Nephron progenitor cell (in vitro differentiated cells): Measurements from ENCODE around the gene ACTG2.
A peak's percentile ranks its signal among the peaks of the same experiment; 100 is the strongest.

Experiments
- DNase-seq: peaks from one replicate; pipeline ENCODE4 v3.0.0; 2021
- H3K27ac Mint-ChIP-seq: 2 replicates; pipeline ENCODE4 v1.8.0; 2021; ENCODE audit warnings: mild to moderate bottlenecking, moderate library complexity, mixed read lengths
- H3K27me3 Mint-ChIP-seq: 2 replicates; pipeline ENCODE4 v1.8.0; 2021; ENCODE audit warnings: mild to moderate bottlenecking, low read depth, mixed read lengths; ENCODE audit not compliant: poor library complexity
- H3K36me3 Mint-ChIP-seq: 2 replicates; pipeline ENCODE4 v1.8.0; 2021; ENCODE audit warnings: low read depth, mixed read lengths
- H3K4me1 Mint-ChIP-seq: 2 replicates; pipeline ENCODE4 v1.8.0; 2021; ENCODE audit warnings: mixed read lengths
- H3K4me3 Mint-ChIP-seq: 2 replicates; pipeline ENCODE4 v1.8.0; 2021; ENCODE audit warnings: mild to moderate bottlenecking, moderate library complexity, mixed read lengths
- H3K9me3 Mint-ChIP-seq: 2 replicates; pipeline ENCODE4 v1.8.0; 2021; ENCODE audit warnings: mild to moderate bottlenecking, moderate library complexity, mixed read lengths
- TF ChIP-seq, protein P1 (sequence below): fragments of 200-600 bp; sonication (generic); IDR thresholded peaks from 2 replicates; pipeline ENCODE4 v1.5.0; 2021; ENCODE audit warnings: antibody characterized with exemption

The ACTG2 gene

DNA sequence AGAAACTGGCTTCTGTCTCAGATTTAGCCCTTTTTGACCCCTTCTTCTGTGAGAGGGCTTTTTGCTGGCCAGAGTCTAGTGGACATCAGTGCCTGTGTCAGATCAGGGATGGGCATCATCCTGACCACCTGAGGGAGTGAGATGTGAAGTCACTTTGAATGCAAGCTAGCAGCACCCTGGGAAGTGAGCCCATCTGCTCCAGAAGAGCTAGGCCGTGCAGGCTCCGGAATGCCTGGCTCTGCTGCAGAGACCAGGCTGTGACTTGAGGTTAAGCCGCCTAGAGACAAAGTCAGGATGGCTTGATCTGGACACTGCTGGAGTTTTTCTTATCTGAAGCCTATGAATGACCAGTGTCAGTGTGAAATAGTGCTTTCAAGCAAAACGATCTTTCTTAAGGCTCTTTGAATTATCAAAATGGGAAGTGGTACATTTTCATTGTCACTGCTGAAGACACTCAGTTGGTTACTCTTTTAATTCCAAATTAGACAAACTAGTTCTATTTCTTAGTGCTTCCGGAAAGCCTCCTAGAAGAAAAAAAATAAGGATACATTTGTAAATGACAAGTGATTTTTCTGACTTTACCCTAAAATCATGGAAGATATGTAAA is 54.7 kb downstream of the ACTG2 start:
- TF ChIP-seq, protein P1, sequence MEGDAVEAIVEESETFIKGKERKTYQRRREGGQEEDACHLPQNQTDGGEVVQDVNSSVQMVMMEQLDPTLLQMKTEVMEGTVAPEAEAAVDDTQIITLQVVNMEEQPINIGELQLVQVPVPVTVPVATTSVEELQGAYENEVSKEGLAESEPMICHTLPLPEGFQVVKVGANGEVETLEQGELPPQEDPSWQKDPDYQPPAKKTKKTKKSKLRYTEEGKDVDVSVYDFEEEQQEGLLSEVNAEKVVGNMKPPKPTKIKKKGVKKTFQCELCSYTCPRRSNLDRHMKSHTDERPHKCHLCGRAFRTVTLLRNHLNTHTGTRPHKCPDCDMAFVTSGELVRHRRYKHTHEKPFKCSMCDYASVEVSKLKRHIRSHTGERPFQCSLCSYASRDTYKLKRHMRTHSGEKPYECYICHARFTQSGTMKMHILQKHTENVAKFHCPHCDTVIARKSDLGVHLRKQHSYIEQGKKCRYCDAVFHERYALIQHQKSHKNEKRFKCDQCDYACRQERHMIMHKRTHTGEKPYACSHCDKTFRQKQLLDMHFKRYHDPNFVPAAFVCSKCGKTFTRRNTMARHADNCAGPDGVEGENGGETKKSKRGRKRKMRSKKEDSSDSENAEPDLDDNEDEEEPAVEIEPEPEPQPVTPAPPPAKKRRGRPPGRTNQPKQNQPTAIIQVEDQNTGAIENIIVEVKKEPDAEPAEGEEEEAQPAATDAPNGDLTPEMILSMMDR = no peak
- peaks cover 45% of the 10 kb centered on the region for H3K36me3 Mint-ChIP-seq

DNA sequence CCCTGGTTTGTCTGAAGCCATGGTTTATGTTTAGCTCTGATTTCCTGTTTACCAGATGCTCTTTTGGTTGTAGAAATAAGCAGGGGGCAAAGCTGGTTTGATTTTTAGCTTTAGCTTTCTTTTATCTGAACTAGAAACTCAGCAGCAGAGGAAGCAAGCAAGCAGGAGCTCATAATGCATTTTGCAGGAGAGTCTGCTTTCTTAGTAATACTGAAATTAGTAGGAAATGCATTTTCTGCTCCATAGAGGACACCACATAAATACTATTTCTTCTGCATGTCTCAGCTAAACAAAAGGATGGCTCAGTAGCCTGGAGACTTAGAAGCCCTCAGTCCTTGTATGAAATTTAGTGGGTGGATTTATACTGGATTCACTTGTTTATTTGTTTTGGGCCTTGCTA is 57.0 kb downstream of the ACTG2 start:
- TF ChIP-seq, protein P1 = no peak
- Mint-ChIP-seq H3K4me1 (no peaks in the 10 kb centered on the region), H3K36me3 (peaks cover 47% of the 10 kb centered on the region), H3K4me3 (no peak overlapping the region), H3K9me3 (no peaks in the 10 kb centered on the region), H3K27ac (no peak overlapping the region), H3K27me3 (no peaks in the 10 kb centered on the region)
- no peak for DNase-seq

More for the DNA sequence above, 54.7 kb downstream of the ACTG2 start:
- no peaks in the 10 kb centered on the region for H3K9me3 Mint-ChIP-seq
- H3K27me3 Mint-ChIP-seq = no peaks in the 10 kb centered on the region
- H3K4me1 Mint-ChIP-seq = no peaks in the 10 kb centered on the region
- DNase-seq = no peak
- H3K4me3 Mint-ChIP-seq = no peak overlapping the region
- H3K27ac Mint-ChIP-seq = no peak overlapping the region

DNA sequence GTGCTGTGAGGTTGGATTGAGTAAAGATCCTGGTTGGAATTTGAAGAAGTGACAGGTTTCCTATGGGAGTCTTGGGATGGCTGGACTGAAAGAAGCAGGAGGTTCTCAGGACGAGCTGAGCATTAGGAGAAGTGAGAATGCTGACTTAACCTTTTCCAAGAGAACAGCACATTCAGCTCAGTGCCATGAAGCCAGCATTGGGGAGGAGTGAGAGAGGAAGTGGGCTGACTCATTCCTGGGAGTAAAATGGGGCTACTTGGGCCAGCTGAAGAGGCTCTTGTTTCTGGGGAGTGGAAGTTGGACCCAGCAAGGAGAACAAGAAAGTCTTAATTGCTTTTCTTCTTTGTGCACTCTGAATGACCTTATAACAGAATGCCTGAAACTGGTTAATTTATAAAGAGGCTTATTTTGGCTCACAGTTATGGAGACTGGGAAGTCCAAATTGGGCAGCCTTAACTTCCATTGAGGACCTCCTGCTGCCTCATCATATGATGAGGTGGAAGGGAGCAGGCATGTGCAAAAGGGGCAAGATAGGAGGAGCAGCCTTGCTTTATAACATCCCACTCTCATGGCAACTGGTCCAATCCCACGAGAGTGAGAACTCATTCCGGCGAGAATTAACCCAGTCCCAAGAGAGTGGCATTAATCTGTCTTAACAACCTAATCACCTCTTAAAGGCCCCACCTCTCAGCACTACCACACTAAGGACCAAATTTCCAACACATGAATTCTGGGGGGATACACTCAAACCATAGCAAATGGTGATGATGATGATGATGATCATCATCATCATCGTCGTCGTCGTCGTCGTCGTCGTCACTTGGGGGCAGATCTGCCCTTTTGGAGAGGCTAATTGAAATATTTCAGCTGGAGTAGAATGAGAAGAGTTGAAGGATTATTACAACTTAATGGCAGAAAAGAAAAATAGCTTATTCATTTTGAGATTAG is 60.0 kb downstream of the ACTG2 start:
- no peak for DNase-seq
- Mint-ChIP-seq H3K27ac (peak overlapping the region; percentile 15), H3K4me3 (no peak overlapping the region), H3K4me1 (no peaks in the 10 kb centered on the region), H3K9me3 (no peaks in the 10 kb centered on the region), H3K27me3 (no peaks in the 10 kb centered on the region), H3K36me3 (peaks cover 74% of the 10 kb centered on the region)
- TF ChIP-seq, protein P1 = no peak

DNA sequence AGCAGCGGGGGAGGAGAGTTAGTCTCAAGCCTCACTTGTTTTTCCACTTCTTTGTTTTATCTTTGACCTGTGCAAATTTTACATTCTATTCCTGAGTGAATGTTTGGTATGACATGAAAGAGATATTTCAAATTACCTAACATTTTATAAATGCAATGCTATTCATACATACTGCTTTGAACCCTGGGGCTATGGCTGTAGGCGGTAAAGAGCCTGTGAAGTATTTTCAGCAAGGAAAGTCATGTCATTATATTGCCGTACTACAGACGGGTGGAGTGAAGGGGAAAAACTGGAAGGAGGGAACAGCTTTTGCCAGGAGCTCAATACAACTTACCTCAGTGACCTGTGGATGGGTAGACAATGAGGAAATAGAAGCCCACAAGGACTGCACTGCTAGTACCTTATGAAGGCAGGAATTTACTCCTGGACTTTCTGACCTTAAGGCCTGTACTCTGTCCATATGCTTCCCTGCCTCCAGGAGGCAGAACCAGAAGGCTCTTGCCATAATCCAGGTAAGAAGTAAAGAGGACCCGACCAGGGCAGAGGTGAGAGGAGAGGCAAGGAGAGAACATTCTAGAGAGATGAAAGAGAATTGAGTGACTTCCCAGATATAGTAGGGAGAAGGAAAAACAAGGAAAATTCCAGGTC is 63.5 kb downstream of the ACTG2 start:
- H3K27ac Mint-ChIP-seq = peak overlapping the region; percentile 88
- no peak for DNase-seq
- peaks cover 80% of the 10 kb centered on the region for H3K36me3 Mint-ChIP-seq
- no peak overlapping the region for H3K4me3 Mint-ChIP-seq
- H3K4me1 Mint-ChIP-seq = no peaks in the 10 kb centered on the region
- H3K27me3 Mint-ChIP-seq = no peaks in the 10 kb centered on the region
- TF ChIP-seq, protein P1 = no peak
- no peaks in the 10 kb centered on the region for H3K9me3 Mint-ChIP-seq

DNA sequence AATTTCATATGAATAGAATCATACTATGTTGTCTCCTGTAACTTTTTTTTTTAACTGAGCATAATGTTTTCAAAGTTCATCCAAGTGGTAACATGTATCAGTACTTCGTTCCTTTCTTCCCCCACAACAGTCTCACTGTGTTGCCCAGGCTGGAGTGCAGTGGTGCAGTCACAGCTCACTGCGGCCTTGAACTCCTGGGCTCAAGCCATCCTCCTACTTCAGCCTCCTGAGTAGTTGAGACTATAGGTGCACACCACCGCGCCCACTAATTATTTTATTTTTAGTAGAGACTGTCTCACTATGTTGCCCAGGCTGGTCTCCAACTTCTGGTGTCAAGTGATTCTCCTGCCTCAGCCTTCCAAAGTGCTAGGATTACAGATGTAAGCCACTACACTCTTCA is 68.5 kb downstream of the ACTG2 start:
- H3K36me3 Mint-ChIP-seq = peaks cover 57% of the 10 kb centered on the region
- H3K4me1 Mint-ChIP-seq = no peaks in the 10 kb centered on the region
- no peak overlapping the region for H3K4me3 Mint-ChIP-seq
- TF ChIP-seq, protein P1 = no peak
- H3K9me3 Mint-ChIP-seq = peaks cover 12% of the 10 kb centered on the region
- peaks cover 2% of the 10 kb centered on the region for H3K27me3 Mint-ChIP-seq
- DNase-seq = no peak
- no peak overlapping the region for H3K27ac Mint-ChIP-seq
